HepG2 (cell line): ENCODE data around the gene CAPS. TPM values are rescaled to one million over a fixed set of nuclear protein-coding genes. Genes with fewer than 3 reads are reported as not detected.

Source experiments
- ATAC-seq: fragments of 200-7000 bp; cut with Tn5 transposase; 3 replicates; pipeline ENCODE4 v1.9.1; 2020; ENCODE audit warnings: mild to moderate bottlenecking, moderate library complexity
- BruUV-seq: library from RNA; stranded (reverse); fragments of 400-500 nt; replicated peaks from 2 replicates; lab custom pipeline; 2021; lab: Mats Ljungman, UMichigan
- CTCF ChIA-PET: fragments of 300-600 bp; formaldehyde crosslinking; extraction: SDS; loops from one replicate; lab custom pipeline; 2021; ENCODE audit warnings: low total read pairs, inconsistent platforms, low intra/inter-chr PET ratio; lab: Yijun Ruan, JAX
- POLR2A ChIA-PET: fragments of 350-600 bp; sonication (Branson Sonifier 250); formaldehyde crosslinking; loops from one replicate; lab custom pipeline; 2020; ENCODE audit warnings: antibody characterized with exemption, inconsistent platforms; lab: Yijun Ruan, JAX
- DNase-seq: peaks from one replicate; pipeline ENCODE4 v3.0.0-alpha.2; 2015; ENCODE audit warnings: low spot score
- FAIRE-seq: peaks from 3 replicates; lab custom pipeline; 2011; peaks lifted over from hg19 to GRCh38; lab: Jason Lieb, UNC
- H2AFZ ChIP-seq: one replicate; pipeline ENCODE4 v1.6.1; 2011; ENCODE audit warnings: low read length, inconsistent platforms
- H3K27ac ChIP-seq: fragments of 300-600 bp; 3 replicates; pipeline ENCODE4 v1.8.0; 2011; ENCODE audit warnings: mixed run types, mild to moderate bottlenecking, mixed read lengths, low read length, inconsistent platforms; ENCODE audit not compliant: insufficient read depth; ENCODE audit errors: extremely low read length
- H3K27me3 ChIP-seq, 2 experiments: fragments of 200-600 bp in 1 of 2; 2 replicates in 1 of 2; 3 replicates in 1 of 2; pipeline versions ENCODE4 v1.6.0 to v1.8.0; 2011; ENCODE audit warnings: low read length in 2 of 2, mild to moderate bottlenecking in 2 of 2, moderate library complexity in 2 of 2, inconsistent platforms in 1 of 2; ENCODE audit not compliant: insufficient read depth in 2 of 2, control insufficient read depth in 1 of 2
- H3K36me3 ChIP-seq, 2 experiments: fragments of 200-600 bp in 1 of 2; replicated peaks in 1 of 2; 2 replicates in 1 of 2; 3 replicates in 1 of 2; pipeline versions ENCODE4 v1.5.1 to v1.8.0; 2011; ENCODE audit warnings: low read length in 2 of 2, inconsistent platforms in 1 of 2; ENCODE audit not compliant: insufficient read depth in 2 of 2, control insufficient read depth in 1 of 2
- H3K4me1 ChIP-seq: 2 replicates; pipeline ENCODE4 v1.5.1; 2012; ENCODE audit warnings: low read length, inconsistent platforms; ENCODE audit not compliant: insufficient read depth
- H3K4me2 ChIP-seq: 2 replicates; pipeline ENCODE4 v1.6.0; 2011; ENCODE audit warnings: low read depth, low read length, inconsistent platforms
- H3K4me3 ChIP-seq, 3 experiments: fragments of 200-600 bp in 1 of 3; sonication (generic), shearing (Covaris generic) in 1 of 3; replicated peaks in 1 of 3; 2 replicates each; pipeline ENCODE4 v1.5.1; 2011 to 2016; ENCODE audit warnings: low read length in 3 of 3, inconsistent platforms in 2 of 3, low read depth in 2 of 3, mild to moderate bottlenecking in 2 of 3, control low read depth in 1 of 3, mixed read lengths in 1 of 3; ENCODE audit not compliant: insufficient read depth in 1 of 3
- H3K79me2 ChIP-seq: one replicate; pipeline ENCODE4 v1.6.1; 2011; ENCODE audit warnings: low read length, inconsistent platforms; ENCODE audit not compliant: insufficient read depth
- H3K9ac ChIP-seq: 2 replicates; pipeline ENCODE4 v1.6.0; 2011; ENCODE audit warnings: mild to moderate bottlenecking, low read depth, low read length, inconsistent platforms; ENCODE audit not compliant: insufficient read depth
- H3K9me3 ChIP-seq: 2 replicates; pipeline ENCODE4 v1.5.1; 2012; ENCODE audit warnings: mild to moderate bottlenecking, low read length
- H4K20me1 ChIP-seq: 2 replicates; pipeline ENCODE4 v1.6.0; 2011; ENCODE audit warnings: inconsistent platforms, mild to moderate bottlenecking, low read length, moderate library complexity; ENCODE audit not compliant: insufficient read depth
- ATF7-NPFF ChIP-seq: sonication (generic); formaldehyde crosslinking; IDR thresholded peaks from 2 replicates; pipeline ENCODE4 v1.8.1; 2023; ENCODE audit warnings: mild to moderate bottlenecking, low read depth, missing genetic modification reagents, moderate library complexity
- FOSL2 ChIP-seq: sonication (generic); formaldehyde crosslinking; IDR thresholded peaks from 2 replicates; pipeline ENCODE4 v1.4.0; 2020; ENCODE audit warnings: missing genetic modification reagents
- GATAD1 ChIP-seq: IDR thresholded peaks from 2 replicates; pipeline ENCODE4 v1.6.1; 2016; ENCODE audit warnings: missing genetic modification reagents, missing compliant biosample characterization
- GRHL1 ChIP-seq: sonication (generic); formaldehyde crosslinking; conservative IDR thresholded peaks from 2 replicates; pipeline ENCODE4 v1.8.0; 2022; ENCODE audit warnings: missing genetic modification reagents
- HMG20A ChIP-seq: IDR thresholded peaks from 2 replicates; pipeline ENCODE4 v1.6.1; 2016; ENCODE audit warnings: borderline replicate concordance
- HOXA3 ChIP-seq: sonication (generic); formaldehyde crosslinking; IDR thresholded peaks from 2 replicates; pipeline ENCODE4 v1.5.0; 2020; ENCODE audit warnings: missing genetic modification reagents
- KDM5A ChIP-seq: fragments of 200-600 bp; sonication (generic); IDR thresholded peaks from 2 replicates; pipeline ENCODE4 v1.7.0; 2018; ENCODE audit warnings: antibody characterized with exemption, mild to moderate bottlenecking, low read length, borderline replicate concordance
- MTF2 ChIP-seq: sonication (generic); formaldehyde crosslinking; IDR thresholded peaks from 2 replicates; pipeline ENCODE4 v1.5.0; 2020; ENCODE audit warnings: missing genetic modification reagents, borderline replicate concordance
- NFE2 ChIP-seq: sonication (generic); formaldehyde crosslinking; IDR thresholded peaks from 2 replicates; pipeline ENCODE4 v1.4.0; 2020; ENCODE audit warnings: missing genetic modification reagents
- NR1H2 ChIP-seq: sonication (generic); formaldehyde crosslinking; IDR thresholded peaks from 2 replicates; pipeline ENCODE4 v1.8.1; 2022; ENCODE audit warnings: low read depth, missing genetic modification reagents, borderline replicate concordance
- PCBP1 ChIP-seq: fragments of 200-400 bp; formaldehyde crosslinking; IDR thresholded peaks from 2 replicates; pipeline ENCODE4 v1.6.1; 2017; ENCODE audit warnings: mild to moderate bottlenecking, low read depth, low read length, borderline replicate concordance
- POLR2AphosphoS5 ChIP-seq: IDR thresholded peaks from 2 replicates; pipeline ENCODE4 v1.6.1; 2012; ENCODE audit warnings: low read depth, low read length
- SAFB2 ChIP-seq: sonication (generic); formaldehyde crosslinking; IDR thresholded peaks from 2 replicates; pipeline ENCODE4 v1.5.1; 2020; ENCODE audit warnings: missing genetic modification reagents, low read depth, mild to moderate bottlenecking, borderline replicate concordance
- ZBTB33 ChIP-seq: sonication (generic); formaldehyde crosslinking; IDR thresholded peaks from 2 replicates; pipeline ENCODE4 v1.4.0; 2020; ENCODE audit warnings: missing genetic modification reagents
- ZBTB38 ChIP-seq: sonication (generic); formaldehyde crosslinking; IDR thresholded peaks from 2 replicates; pipeline ENCODE4 v1.5.1; 2020; ENCODE audit warnings: mild to moderate bottlenecking, missing genetic modification reagents
- ZEB1 ChIP-seq: IDR thresholded peaks from 2 replicates; pipeline ENCODE4 v1.6.1; 2012; ENCODE audit warnings: mild to moderate bottlenecking, low read depth, inconsistent platforms; ENCODE audit not compliant: insufficient replicate concordance
- ZNF264 ChIP-seq: sonication (generic); formaldehyde crosslinking; IDR thresholded peaks from 2 replicates; pipeline ENCODE4 v1.4.0; 2020; ENCODE audit warnings: missing genetic modification reagents
- ZNF451 ChIP-seq: sonication (generic); formaldehyde crosslinking; IDR thresholded peaks from 2 replicates; pipeline ENCODE4 v1.5.0; 2020; ENCODE audit warnings: mild to moderate bottlenecking, missing genetic modification reagents
- ZNF850 ChIP-seq: sonication (generic); formaldehyde crosslinking; conservative IDR thresholded peaks from 2 replicates; pipeline ENCODE4 v1.9.0; 2021; ENCODE audit warnings: mild to moderate bottlenecking, missing genetic modification reagents
- ZSCAN22 ChIP-seq: sonication (generic); formaldehyde crosslinking; IDR thresholded peaks from 2 replicates; pipeline ENCODE4 v1.4.0; 2020; ENCODE audit warnings: mild to moderate bottlenecking, missing genetic modification reagents
- WGBS: methylation state at CpG from one replicate; pipeline ENCODE4 v1.1.6; 2017; ENCODE audit warnings: low lambda C conversion rate; 5-methylcytosine and 5-hydroxymethylcytosine counted together
- in situ Hi-C: cut with HindIII; loops from 2 replicates; pipeline ENCODE4 v1.10.0; 2017; ENCODE audit warnings: low pct_unique_long_range_greater_than_20kb; ENCODE audit not compliant: extremely low pct_ligation_motif_present
- intact Hi-C: fragments of 100-400 bp; cut with micrococcal nuclease; formaldehyde crosslinking; loops from one replicate; pipeline ENCODE4 v1.10.0; 2022; ENCODE audit not compliant: unreplicated experiment
- polyA plus RNA-seq, 8 experiments: library from polyadenylated mRNA; depleted of rRNA in 3 of 8; stranded (reverse) in 7 of 8; unstranded in 1 of 8; fragments of >200 nt; fragmentation: Illumina TruSeq in 4 of 8; extraction: Trizol in 4 of 8; gene quantifications; 2 replicates each; pipeline versions ENCODE4 v1.2.1 to v1.2.3, GENCODE V29; 2011 to 2016; ENCODE audit warnings: low read depth in 4 of 8, missing spikeins in 1 of 8, mixed read lengths in 1 of 8; ENCODE audit not compliant: insufficient read depth in 1 of 8
- total RNA-seq, 5 experiments: library from RNA; depleted of rRNA; stranded (reverse); fragments of >200 nt; fragmentation: Illumina TruSeq; extraction: Trizol; gene quantifications; 2 replicates each; pipeline ENCODE4 v1.2.3, GENCODE V29; 2016; ENCODE audit warnings: low read depth in 1 of 5

Gene CAPS
- total and polyA plus RNA-seq, 2 of the 13 experiments (the other 11 are each of a cell fraction or from before 2014, with no cell fraction given) = 3.1 TPM

GRCh38 chr19:5881543-5882299, 32.3 kb upstream of the CAPS start:
- intact Hi-C loops (no loop called here), in situ Hi-C loops (no loop called here)
- Histone ChIP-seq H3K9ac (no peak overlapping the region), H3K36me3 (no peaks in the 10 kb centered on the region), H3K27me3 (no peaks in the 10 kb centered on the region), H4K20me1 (no peaks in the 10 kb centered on the region), H2AFZ (no peak overlapping the region), H3K9me3 (no peaks in the 10 kb centered on the region), H3K4me1 (peaks cover 84% of the 10 kb centered on the region), H3K79me2 (no peaks in the 10 kb centered on the region), H3K4me2 (no peak overlapping the region), H3K4me3 (no peak overlapping the region), H3K27ac (peak overlapping the region; percentile 40)
- CTCF ChIA-PET = no interaction called here
- ATAC-seq (no peak), FAIRE-seq (no peak), DNase-seq (no peak)
- BruUV-seq = no TSS peak
- WGBS = 93% methylated on average over 18 of the region's 19 CpGs
- POLR2A ChIA-PET = interaction anchor here (1.1 to 3.1 kb wide), 5 partner anchors 10 to 78 kb away, joined by 3 to 37 read pairs (median 8); partner anchors contain the start of genes FUT5 and FUT6
- TF ChIP-seq ATF7-NPFF (CRISPR knock-in tag) = no peak
- no peak for TF ChIP-seq POLR2AphosphoS5
- no peak for TF ChIP-seq ZNF850
- no peak for TF ChIP-seq GATAD1
- TF ChIP-seq MTF2 (CRISPR knock-in tag) = no peak
- TF ChIP-seq PCBP1 = no peak
- no peak for TF ChIP-seq ZEB1
- TF ChIP-seq FOSL2 (CRISPR knock-in tag) = no peak
- TF ChIP-seq HMG20A (CRISPR knock-in tag) = no peak
- no peak for TF ChIP-seq KDM5A
- TF ChIP-seq NFE2 (CRISPR knock-in tag) = no peak
- TF ChIP-seq NR1H2 (CRISPR knock-in tag) = no peak
- peak; percentile 57 for TF ChIP-seq ZBTB33 (CRISPR knock-in tag)
- no peak for TF ChIP-seq SAFB2 (CRISPR knock-in tag)
- no peak for TF ChIP-seq ZNF264 (CRISPR knock-in tag)
- TF ChIP-seq HOXA3 (CRISPR knock-in tag) = 0 out of 2 replicates have a peak, but pooled peaks have one; percentile 16
- no peak for TF ChIP-seq ZNF451
- no peak for TF ChIP-seq GRHL1 (CRISPR knock-in tag)
- peak; percentile 44; the same call in 1 of the 2 replicates for TF ChIP-seq ZBTB38 (CRISPR knock-in tag)
- peak; percentile 90 for TF ChIP-seq ZSCAN22
